IPS DF 6.9 (cell line): ENCODE results near the gene GLYATL1.

Experiments used
- DNase-seq: peaks from one replicate; pipeline ENCODE4 v3.0.0-alpha.2; 2013; ENCODE audit warnings: low read depth, low spot score
- H3K27ac ChIP-seq: one replicate; pipeline ENCODE4 v1.5.1; 2013; ENCODE audit warnings: low read length, control low read depth
- H3K27me3 ChIP-seq: 2 replicates; pipeline ENCODE4 v1.6.1; 2013; ENCODE audit warnings: mild to moderate bottlenecking, low read length; ENCODE audit not compliant: control insufficient read depth, insufficient read depth
- H3K36me3 ChIP-seq: 2 replicates; pipeline ENCODE4 v1.6.1; 2013; ENCODE audit warnings: low read length; ENCODE audit not compliant: control insufficient read depth, insufficient read depth
- H3K4me1 ChIP-seq: 2 replicates; pipeline ENCODE4 v1.6.1; 2013; ENCODE audit warnings: low read length; ENCODE audit not compliant: control insufficient read depth, insufficient read depth
- H3K4me3 ChIP-seq: 2 replicates; pipeline ENCODE4 v1.5.1; 2013; ENCODE audit warnings: mild to moderate bottlenecking, low read length
- H3K9me3 ChIP-seq: 2 replicates; pipeline ENCODE4 v1.6.1; 2013; ENCODE audit warnings: low read length, inconsistent platforms; ENCODE audit not compliant: control insufficient read depth, insufficient read depth
- WGBS: extraction: QIAGEN DNeasy Blood & Tissue Kit; methylation state at CpG from one replicate; pipeline ENCODE4 v1.1.7; 2013; ENCODE audit warnings: mixed read lengths, missing lambda C conversion rate; ENCODE audit not compliant: insufficient read length, insufficient coverage; 5-methylcytosine and 5-hydroxymethylcytosine counted together

GLYATL1 gene

GRCh38 chr11:58945663-58946062, 6.4 kb downstream of the GLYATL1 start:
- Histone ChIP-seq H3K9me3 (no peaks in the 10 kb centered on the region), H3K4me3 (no peak overlapping the region), H3K27ac (no peak overlapping the region), H3K27me3 (no peaks in the 10 kb centered on the region), H3K4me1 (no peaks in the 10 kb centered on the region), H3K36me3 (0 out of 2 replicates have a peak, but pooled peaks cover 3% of the 10 kb centered on the region)
- no peak for DNase-seq

- H3K4me3 ChIP-seq: no peak overlapping the region
- H3K4me1 ChIP-seq: no peaks in the 10 kb centered on the region
- H3K36me3 ChIP-seq: 0 out of 2 replicates have a peak, but pooled peaks cover 3% of the 10 kb centered on the region
- no CpG with 5 or more reads among the region's 3 CpGs for WGBS
- no peak for DNase-seq
- no peaks in the 10 kb centered on the region for H3K9me3 ChIP-seq
- H3K27ac ChIP-seq: no peak overlapping the region
- H3K27me3 ChIP-seq: no peaks in the 10 kb centered on the region
Observed at GRCh38 chr11:58949184-58949583, 9.9 kb downstream of the GLYATL1 start.

- Histone ChIP-seq H3K9me3 (no peaks in the 10 kb centered on the region), H3K27ac (no peak overlapping the region), H3K36me3 (no peaks in the 10 kb centered on the region), H3K4me3 (no peak overlapping the region), H3K4me1 (0 out of 2 replicates have a peak, but pooled peaks cover 1% of the 10 kb centered on the region), H3K27me3 (no peaks in the 10 kb centered on the region)
- WGBS: no CpG with 5 or more reads among the region's 5 CpGs
- no peak for DNase-seq
Observed at GRCh38 chr11:58957922-58958321, 18.6 kb downstream of the GLYATL1 start.

GRCh38 chr11:58958500-58958899, 19.2 kb downstream of the GLYATL1 start:
- Histone ChIP-seq H3K27ac (no peak overlapping the region), H3K4me3 (no peak overlapping the region), H3K36me3 (no peaks in the 10 kb centered on the region), H3K9me3 (no peaks in the 10 kb centered on the region), H3K27me3 (no peaks in the 10 kb centered on the region), H3K4me1 (0 out of 2 replicates have a peak, but pooled peaks cover 3% of the 10 kb centered on the region)
- no CpG with 5 or more reads among the region's 2 CpGs for WGBS
- peak; percentile 18 for DNase-seq

- H3K4me1 ChIP-seq: 0 out of 2 replicates have a peak, but pooled peaks cover 3% of the 10 kb centered on the region
- no peaks in the 10 kb centered on the region for H3K9me3 ChIP-seq
- H3K4me3 ChIP-seq: peak overlapping the region; percentile 16; the same call in 1 of the 2 replicates
- peak; percentile 97 for DNase-seq
- no peaks in the 10 kb centered on the region for H3K36me3 ChIP-seq
- H3K27me3 ChIP-seq: peaks cover 3% of the 10 kb centered on the region; the same call in 1 of the 2 replicates
- WGBS: no CpG with 5 or more reads among the region's 27 CpGs
- no peak overlapping the region for H3K27ac ChIP-seq
Observed at GRCh38 chr11:58963551-58964104, 24.3 kb downstream of the GLYATL1 start.

- Histone ChIP-seq H3K9me3 (no peaks in the 10 kb centered on the region), H3K27me3 (peaks cover 3% of the 10 kb centered on the region; the same call in 1 of the 2 replicates), H3K4me3 (no peak overlapping the region), H3K27ac (no peak overlapping the region), H3K36me3 (no peaks in the 10 kb centered on the region), H3K4me1 (0 out of 2 replicates have a peak, but pooled peaks cover 3% of the 10 kb centered on the region)
- no CpG with 5 or more reads among the region's 6 CpGs for WGBS
- DNase-seq: no peak
Observed at GRCh38 chr11:58965246-58965985, 26.1 kb downstream of the GLYATL1 start.

- H3K4me3 ChIP-seq: peak overlapping the region; percentile 3; the same call in 1 of the 2 replicates
- no peak for DNase-seq
- WGBS: no CpG with 5 or more reads among the region's 26 CpGs
- no peak overlapping the region for H3K27ac ChIP-seq
- H3K9me3 ChIP-seq: no peaks in the 10 kb centered on the region
- H3K27me3 ChIP-seq: peaks cover 3% of the 10 kb centered on the region; the same call in 1 of the 2 replicates
- 0 out of 2 replicates have a peak, but pooled peaks cover 1% of the 10 kb centered on the region for H3K4me1 ChIP-seq
- no peaks in the 10 kb centered on the region for H3K36me3 ChIP-seq
Observed at GRCh38 chr11:58968251-58968711, 29.0 kb downstream of the GLYATL1 start.

- Histone ChIP-seq H3K9me3 (no peaks in the 10 kb centered on the region), H3K36me3 (no peaks in the 10 kb centered on the region), H3K27ac (no peak overlapping the region), H3K4me3 (no peak overlapping the region), H3K4me1 (no peaks in the 10 kb centered on the region), H3K27me3 (no peaks in the 10 kb centered on the region)
- no peak for DNase-seq
Observed at GRCh38 chr11:58977470-58977869, 38.2 kb downstream of the GLYATL1 start.

- no peak for DNase-seq
- H3K4me1 ChIP-seq: no peaks in the 10 kb centered on the region
- no CpG with 5 or more reads among the region's 2 CpGs for WGBS
- H3K27ac ChIP-seq: no peak overlapping the region
- H3K36me3 ChIP-seq: no peaks in the 10 kb centered on the region
- H3K4me3 ChIP-seq: no peak overlapping the region
- no peaks in the 10 kb centered on the region for H3K9me3 ChIP-seq
- H3K27me3 ChIP-seq: no peaks in the 10 kb centered on the region
Observed at GRCh38 chr11:58979222-58979621, 39.9 kb downstream of the GLYATL1 start.

GRCh38 chr11:58980159-58980843, 41.0 kb downstream of the GLYATL1 start:
- Histone ChIP-seq H3K36me3 (no peaks in the 10 kb centered on the region), H3K27ac (no peak overlapping the region), H3K4me3 (no peak overlapping the region), H3K9me3 (no peaks in the 10 kb centered on the region), H3K4me1 (no peaks in the 10 kb centered on the region), H3K27me3 (no peaks in the 10 kb centered on the region)
- no CpG with 5 or more reads among the region's 8 CpGs for WGBS
- no peak for DNase-seq
